Ovary (tissue), 9 donors: Measurements from ENCODE around the gene FGR. TPM values are rescaled to one million over a fixed set of nuclear protein-coding genes. Genes with fewer than 3 reads are reported as not detected.
A peak's percentile ranks its signal among the peaks of the same experiment; 100 is the strongest.

Source experiments
- DNase-seq, 5 donors: peaks; one replicate each; pipeline ENCODE4 v3.0.0-alpha.2; 2019 to 2020
- H3K27ac ChIP-seq, 2 donors: fragments of 200-600 bp; one replicate each; pipeline versions ENCODE4 v1.5.1 to v1.8.0; 2019 to 2022
- H3K27me3 ChIP-seq: fragments of 200-600 bp; one replicate; pipeline ENCODE4 v1.8.0; 2022
- H3K36me3 ChIP-seq: fragments of 200-600 bp; sonication (generic); one replicate; pipeline ENCODE4 v1.5.1; 2019
- H3K4me1 ChIP-seq: one replicate; pipeline ENCODE4 v1.8.1; 2013; ENCODE audit warnings: mild to moderate bottlenecking, moderate library complexity; ENCODE audit not compliant: insufficient read depth
- H3K4me3 ChIP-seq: fragments of 200-600 bp; sonication (generic); one replicate; pipeline ENCODE4 v1.5.1; 2017
- H3K9me3 ChIP-seq, 2 donors: fragments of 200-600 bp in 1 of 2; sonication (generic) in 1 of 2; one replicate each; pipeline versions ENCODE4 v1.5.1 to v1.8.1; 2013 to 2019; ENCODE audit warnings: mild to moderate bottlenecking in 1 of 2, moderate library complexity in 1 of 2
- CTCF ChIP-seq, 3 donors: fragments of 450-650 bp in 2 of 3; fragments of 200-600 bp in 1 of 3; IDR thresholded peaks; one replicate each; pipeline versions ENCODE4 v1.5.1 to v1.8.0; 2016 to 2022; ENCODE audit warnings: antibody characterized with exemption in 3 of 3, mild to moderate bottlenecking in 1 of 3
- EP300 ChIP-seq: sonication (generic); formaldehyde crosslinking; IDR thresholded peaks from one replicate; pipeline ENCODE4 v1.6.1; 2017; ENCODE audit warnings: antibody characterized with exemption
- POLR2A ChIP-seq: fragments of 450-650 bp; IDR thresholded peaks from one replicate; pipeline ENCODE4 v1.6.1; 2017; ENCODE audit warnings: antibody characterized with exemption, mild to moderate bottlenecking, moderate library complexity
- WGBS, 3 donors: extraction: QIAGEN DNeasy Blood & Tissue Kit in 1 of 3; methylation state at CpG; one replicate each; pipeline versions ENCODE4 v1.1.5 to v1.1.7; 2013 to 2017; 5-methylcytosine and 5-hydroxymethylcytosine counted together
- intact Hi-C, 4 donors: fragments of 100-400 bp; cut with DNase I; formaldehyde crosslinking; loops; one replicate each; pipeline versions ENCODE4 v1.11.0 to v1.15.1; 2022 to 2023
- polyA plus RNA-seq, 2 donors: library from polyadenylated mRNA; stranded (reverse); fragments of 200-250 nt in 1 of 2; fragments of 350-450 nt in 1 of 2; fragmentation: Illumina TruSeq in 1 of 2; extraction: RNeasy Lipid Tissue Mini Kit (QIAGEN cat#74804) in 1 of 2; gene quantifications; one replicate each; pipeline ENCODE4 v1.2.3, GENCODE V29; 2013 to 2014
- total RNA-seq, 7 donors: library from RNA; depleted of rRNA in 2 of 7; stranded (reverse); fragments of >200 nt in 2 of 7; fragmentation: NEBNext Ultra II Directional in 3 of 7; extraction: Animal tissue kit (Norgen Biotek cat#: 25700) in 3 of 7; gene quantifications; one replicate each; pipeline versions ENCODE4 v1.1.0 to v1.2.4, GENCODE V29; 2016 to 2023
- donor health status: DM: no; HTN: no; CAD: no; lungs with moderate emphysema.
- donor health status: DM: no; HTN: no; CAD: no.
- donor health status: Bipolar disorder and iron deficiency.
- donor health status: DM: yes; HTN: yes; CAD: no.
- donor health status: DM: no; HTN: no; CAD: no.
- donor health status: DM: yes; HTN: yes; CAD: no.

FGR gene
- total and polyA plus RNA-seq, 9 donors, result 1.1 to 14.1 (median 4.2) TPM

- Histone ChIP-seq H3K27me3 (no peaks in the 10 kb centered on the region), H3K4me1 (no peaks in the 10 kb centered on the region), H3K36me3 (no peaks in the 10 kb centered on the region), H3K9me3 (no peaks in the 10 kb centered on the region), H3K27ac (no peak overlapping the region), H3K4me3 (no peak overlapping the region)
- WGBS, 3 donors, result 36 to 45% (median 41%) methylated on average over 12 of the region's 12 CpGs
- intact Hi-C loops, result loop anchor here (2.0 to 10.0 kb wide), 7 partner anchors 53 to 312 kb away; partner anchors contain the start of gene WASF2 (in 1 of the 4)
- no peak for DNase-seq
- TF ChIP-seq POLR2A (no peak), CTCF (IDR thresholded peaks at IDR 0.05) (no peak), EP300 (no peak)
Measured at GRCh38 chr1:27609618-27610240, 25.3 kb downstream of the FGR start.

GRCh38 chr1:27609210-27609555 lies 25.8 kb downstream of the FGR start:
- no peaks in the 10 kb centered on the region for H3K27me3 ChIP-seq
- no peaks in the 10 kb centered on the region for H3K4me1 ChIP-seq
- no peak overlapping the region for H3K4me3 ChIP-seq
- 48 to 62% (median 49%) methylated on average over 3 of the region's 3 CpGs for WGBS, 3 donors
- H3K36me3 ChIP-seq, result no peaks in the 10 kb centered on the region
- no peak for DNase-seq
- intact Hi-C loops, result loop anchor here (2.0 to 10.0 kb wide), 7 partner anchors 53 to 312 kb away; partner anchors contain the start of gene WASF2 (in 1 of the 4)
- no peak overlapping the region for H3K27ac ChIP-seq
- no peak for TF ChIP-seq CTCF (IDR thresholded peaks at IDR 0.05)
- no peak for TF ChIP-seq EP300
- no peak for TF ChIP-seq POLR2A
- H3K9me3 ChIP-seq, result no peaks in the 10 kb centered on the region

- Histone ChIP-seq H3K4me3 (no peak overlapping the region), H3K36me3 (no peaks in the 10 kb centered on the region), H3K4me1 (no peaks in the 10 kb centered on the region), H3K27me3 (no peaks in the 10 kb centered on the region), H3K27ac (no peak overlapping the region), H3K9me3 (no peaks in the 10 kb centered on the region)
- intact Hi-C loops, result loop anchor here (2.0 to 10.0 kb wide), 8 partner anchors 55 to 310 kb away; partner anchors contain the start of gene WASF2 (in 1 of the 4)
- peak in 1 of 5 donors; percentile 50 for DNase-seq
- 36 to 60% (median 46%) methylated on average over 11 of the region's 11 CpGs for WGBS, 3 donors
- TF ChIP-seq CTCF (IDR thresholded peaks at IDR 0.05), result no peak
Measured at GRCh38 chr1:27607239-27607804, 27.7 kb downstream of the FGR start.

GRCh38 chr1:27606708-27607238 lies 28.2 kb downstream of the FGR start:
- DNase-seq, result no peak
- H3K4me1 ChIP-seq, result no peaks in the 10 kb centered on the region
- intact Hi-C loops, result loop anchor here (2.0 to 10.0 kb wide), 8 partner anchors 56 to 309 kb away; partner anchors contain the start of gene WASF2 (in 1 of the 4)
- 68 to 81% (median 70%) methylated on average over 3 of the region's 3 CpGs for WGBS, 3 donors
- H3K27ac ChIP-seq, result no peak overlapping the region
- H3K27me3 ChIP-seq, result no peaks in the 10 kb centered on the region
- H3K4me3 ChIP-seq, result no peak overlapping the region
- no peaks in the 10 kb centered on the region for H3K36me3 ChIP-seq
- no peaks in the 10 kb centered on the region for H3K9me3 ChIP-seq
- TF ChIP-seq EP300 (no peak), CTCF (IDR thresholded peaks at IDR 0.05) (no peak), POLR2A (no peak)
